ENCODE results near the gene SUGT1. TPM values are rescaled to one million over a fixed set of nuclear protein-coding genes. Genes with fewer than 3 reads are reported as not detected.
"Not testable (repeated sequence)": the region's sequence is repeated elsewhere in the genome, so short reads cannot be mapped to it uniquely, and the experiment has no call there.

SUGT1 gene
- total and polyA plus RNA-seq, 2 of the 13 experiments (the other 11 are each of a cell fraction or from before 2014, with no cell fraction given) = 23.1 to 71.2 TPM

DNA sequence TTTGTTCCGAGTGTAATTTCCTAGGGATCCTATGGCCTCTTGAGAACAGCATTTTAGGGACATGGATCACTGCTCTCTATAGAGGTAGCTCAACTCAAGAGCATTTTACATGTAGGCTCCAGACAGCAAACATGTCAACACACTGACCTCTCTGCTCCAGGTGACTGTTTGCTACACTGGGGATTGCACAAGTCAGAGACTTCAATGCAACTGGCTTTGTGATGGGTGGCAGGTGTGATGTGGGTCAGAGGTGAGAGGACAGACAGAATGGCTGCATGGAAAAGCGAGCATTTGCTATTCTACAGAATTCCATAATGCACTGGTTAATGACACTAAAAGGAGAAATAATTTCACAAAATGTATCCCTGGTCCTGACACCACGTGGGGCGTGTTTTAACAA, 49.3 kb upstream of the SUGT1 start (continued):
- TF ChIP-seq, protein P1, sequence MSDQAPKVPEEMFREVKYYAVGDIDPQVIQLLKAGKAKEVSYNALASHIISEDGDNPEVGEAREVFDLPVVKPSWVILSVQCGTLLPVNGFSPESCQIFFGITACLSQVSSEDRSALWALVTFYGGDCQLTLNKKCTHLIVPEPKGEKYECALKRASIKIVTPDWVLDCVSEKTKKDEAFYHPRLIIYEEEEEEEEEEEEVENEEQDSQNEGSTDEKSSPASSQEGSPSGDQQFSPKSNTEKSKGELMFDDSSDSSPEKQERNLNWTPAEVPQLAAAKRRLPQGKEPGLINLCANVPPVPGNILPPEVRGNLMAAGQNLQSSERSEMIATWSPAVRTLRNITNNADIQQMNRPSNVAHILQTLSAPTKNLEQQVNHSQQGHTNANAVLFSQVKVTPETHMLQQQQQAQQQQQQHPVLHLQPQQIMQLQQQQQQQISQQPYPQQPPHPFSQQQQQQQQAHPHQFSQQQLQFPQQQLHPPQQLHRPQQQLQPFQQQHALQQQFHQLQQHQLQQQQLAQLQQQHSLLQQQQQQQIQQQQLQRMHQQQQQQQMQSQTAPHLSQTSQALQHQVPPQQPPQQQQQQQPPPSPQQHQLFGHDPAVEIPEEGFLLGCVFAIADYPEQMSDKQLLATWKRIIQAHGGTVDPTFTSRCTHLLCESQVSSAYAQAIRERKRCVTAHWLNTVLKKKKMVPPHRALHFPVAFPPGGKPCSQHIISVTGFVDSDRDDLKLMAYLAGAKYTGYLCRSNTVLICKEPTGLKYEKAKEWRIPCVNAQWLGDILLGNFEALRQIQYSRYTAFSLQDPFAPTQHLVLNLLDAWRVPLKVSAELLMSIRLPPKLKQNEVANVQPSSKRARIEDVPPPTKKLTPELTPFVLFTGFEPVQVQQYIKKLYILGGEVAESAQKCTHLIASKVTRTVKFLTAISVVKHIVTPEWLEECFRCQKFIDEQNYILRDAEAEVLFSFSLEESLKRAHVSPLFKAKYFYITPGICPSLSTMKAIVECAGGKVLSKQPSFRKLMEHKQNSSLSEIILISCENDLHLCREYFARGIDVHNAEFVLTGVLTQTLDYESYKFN (CRISPR knock-in tag; conservative IDR thresholded peaks at IDR 0.05) = 0 out of 2 replicates have a peak, but pooled peaks have one; percentile 33
- not testable (repeated sequence) for TF ChIP-seq SOX13 (IDR thresholded peaks at IDR 0.05)
- TF ChIP-seq SOX13 (CRISPR knock-in tag; conservative IDR thresholded peaks at IDR 0.05 in 1 of 2, IDR thresholded peaks at IDR 0.05 in 1 of 2) (peak in 1 of 2 experiments; percentile 54; a peak in 1 of 4 replicates), SAP130 (CRISPR knock-in tag; IDR thresholded peaks at IDR 0.05; ENCODE audit: low read depth) (peak; percentile 58)
- TF ChIP-seq, protein P2, sequence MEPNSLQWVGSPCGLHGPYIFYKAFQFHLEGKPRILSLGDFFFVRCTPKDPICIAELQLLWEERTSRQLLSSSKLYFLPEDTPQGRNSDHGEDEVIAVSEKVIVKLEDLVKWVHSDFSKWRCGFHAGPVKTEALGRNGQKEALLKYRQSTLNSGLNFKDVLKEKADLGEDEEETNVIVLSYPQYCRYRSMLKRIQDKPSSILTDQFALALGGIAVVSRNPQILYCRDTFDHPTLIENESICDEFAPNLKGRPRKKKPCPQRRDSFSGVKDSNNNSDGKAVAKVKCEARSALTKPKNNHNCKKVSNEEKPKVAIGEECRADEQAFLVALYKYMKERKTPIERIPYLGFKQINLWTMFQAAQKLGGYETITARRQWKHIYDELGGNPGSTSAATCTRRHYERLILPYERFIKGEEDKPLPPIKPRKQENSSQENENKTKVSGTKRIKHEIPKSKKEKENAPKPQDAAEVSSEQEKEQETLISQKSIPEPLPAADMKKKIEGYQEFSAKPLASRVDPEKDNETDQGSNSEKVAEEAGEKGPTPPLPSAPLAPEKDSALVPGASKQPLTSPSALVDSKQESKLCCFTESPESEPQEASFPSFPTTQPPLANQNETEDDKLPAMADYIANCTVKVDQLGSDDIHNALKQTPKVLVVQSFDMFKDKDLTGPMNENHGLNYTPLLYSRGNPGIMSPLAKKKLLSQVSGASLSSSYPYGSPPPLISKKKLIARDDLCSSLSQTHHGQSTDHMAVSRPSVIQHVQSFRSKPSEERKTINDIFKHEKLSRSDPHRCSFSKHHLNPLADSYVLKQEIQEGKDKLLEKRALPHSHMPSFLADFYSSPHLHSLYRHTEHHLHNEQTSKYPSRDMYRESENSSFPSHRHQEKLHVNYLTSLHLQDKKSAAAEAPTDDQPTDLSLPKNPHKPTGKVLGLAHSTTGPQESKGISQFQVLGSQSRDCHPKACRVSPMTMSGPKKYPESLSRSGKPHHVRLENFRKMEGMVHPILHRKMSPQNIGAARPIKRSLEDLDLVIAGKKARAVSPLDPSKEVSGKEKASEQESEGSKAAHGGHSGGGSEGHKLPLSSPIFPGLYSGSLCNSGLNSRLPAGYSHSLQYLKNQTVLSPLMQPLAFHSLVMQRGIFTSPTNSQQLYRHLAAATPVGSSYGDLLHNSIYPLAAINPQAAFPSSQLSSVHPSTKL (CRISPR knock-in tag; IDR thresholded peaks at IDR 0.05) = peak; percentile 69

DNA sequence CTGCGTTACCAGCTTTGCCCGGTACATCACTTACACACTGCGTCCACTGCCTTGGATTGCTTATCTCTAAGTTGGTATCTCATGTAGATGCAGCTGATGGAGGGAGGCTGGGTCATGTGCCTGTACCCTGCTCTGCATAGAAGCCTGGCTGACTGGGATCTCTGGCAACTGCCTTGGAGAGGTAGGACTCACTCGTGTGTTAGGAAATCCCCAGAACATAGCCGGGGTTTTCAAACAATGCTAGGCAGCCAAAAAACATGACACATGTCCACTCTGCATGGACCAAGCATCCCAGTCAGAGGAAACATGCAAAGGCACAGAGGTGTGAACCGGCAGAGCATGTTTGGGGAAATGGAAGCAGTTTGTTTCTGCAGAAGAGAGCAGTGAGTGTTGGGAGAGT, 46.5 kb upstream of the SUGT1 start:
- ATAC-seq; H3K4me3 ChIP-seq (replicated peaks in 1 of 3; ENCODE audit: insufficient read depth in 1 of 3, low read depth in 2 of 3, low read length in 3 of 3); BruUV-seq (replicated peaks); H3K9me3 ChIP-seq (ENCODE audit: low read length); H3K79me2 ChIP-seq (ENCODE audit: insufficient read depth, low read length); CTCF ChIA-PET (ENCODE audit: low intra/inter-chr PET ratio, low total read pairs); FAIRE-seq; H3K27ac ChIP-seq (ENCODE audit: extremely low read length, insufficient read depth, low read length); H3K36me3 ChIP-seq (replicated peaks in 1 of 2; ENCODE audit: control insufficient read depth in 1 of 2, insufficient read depth in 2 of 2, low read length in 2 of 2); DNase-seq (ENCODE audit: low spot score); H3K4me2 ChIP-seq (ENCODE audit: low read depth, low read length); H4K20me1 ChIP-seq (ENCODE audit: insufficient read depth, low read length); H3K27me3 ChIP-seq (ENCODE audit: control insufficient read depth in 1 of 2, insufficient read depth in 2 of 2, low read length in 2 of 2); H2AFZ ChIP-seq (ENCODE audit: low read length); H3K9ac ChIP-seq (ENCODE audit: insufficient read depth, low read depth, low read length): not testable (repeated sequence)
- intact Hi-C loops (cut with micrococcal nuclease; ENCODE audit: unreplicated experiment) (loop anchor here (5.0 kb wide), 1 partner anchor 546 kb away; no protein-coding TSS in a partner anchor), in situ Hi-C loops (cut with HindIII; ENCODE audit: extremely low pct_ligation_motif_present, low pct_unique_long_range_greater_than_20kb) (loop anchor here (25.0 kb wide), 1 partner anchor 531 kb away; no protein-coding TSS in a partner anchor)
- POLR2A ChIA-PET = interaction anchor here (3.5 kb wide), 1 partner anchor 11 kb away, joined by 10 read pairs; no protein-coding TSS in a partner anchor
- H3K4me1 ChIP-seq (ENCODE audit: insufficient read depth, low read length) = peaks cover 34% of the 10 kb centered on the region
- WGBS (ENCODE audit: low lambda C conversion rate) = 81% methylated on average over 6 of the region's 6 CpGs
